H1 (cell line): ENCODE results near the gene CLEC14A. TPM values are rescaled to one million over a fixed set of nuclear protein-coding genes. Genes with fewer than 3 reads are reported as not detected.
A peak's percentile ranks its signal among the peaks of the same experiment; 100 is the strongest.

ENCODE experiments used
- CTCF ChIA-PET: fragments of 300-600 bp; sonication (Branson Sonifier 250); formaldehyde crosslinking; loops from one replicate; lab custom pipeline; 2021; ENCODE audit not compliant: partially characterized antibody; lab: Charles Lee
- POLR2A ChIA-PET: fragments of 300-600 bp; sonication (Branson Sonifier 250); formaldehyde crosslinking; loops from one replicate; lab custom pipeline; 2021; ENCODE audit warnings: inconsistent platforms; ENCODE audit not compliant: partially characterized antibody; lab: Charles Lee
- DNase-seq, 2 experiments: peaks; one replicate each; pipeline versions ENCODE4 v3.0.0 to v3.0.0-alpha.2; 2010 to 2022; ENCODE audit warnings: low spot score in 2 of 2, low read depth in 1 of 2, mixed read lengths in 1 of 2
- FAIRE-seq: peaks from 2 replicates; lab custom pipeline; 2011; peaks lifted over from hg19 to GRCh38; lab: Jason Lieb, UNC
- H2AFZ ChIP-seq: 2 replicates; pipeline ENCODE4 v1.8.1; 2012; ENCODE audit warnings: low read length, inconsistent platforms
- H2AK5ac ChIP-seq: 2 replicates; pipeline ENCODE4 v1.6.1; 2013; ENCODE audit warnings: low read depth, low read length
- H2BK120ac ChIP-seq: replicated peaks from 2 replicates; pipeline ENCODE3; 2013; ENCODE audit warnings: low read depth, low read length, inconsistent platforms
- H2BK12ac ChIP-seq: 2 replicates; pipeline ENCODE4 v1.6.1; 2013; ENCODE audit warnings: low read depth, low read length
- H2BK15ac ChIP-seq: 2 replicates; pipeline ENCODE4 v1.6.1; 2013; ENCODE audit warnings: low read length
- H2BK20ac ChIP-seq: 2 replicates; pipeline ENCODE4 v1.6.1; 2013; ENCODE audit warnings: low read length
- H2BK5ac ChIP-seq: 2 replicates; pipeline ENCODE4 v1.6.1; 2013; ENCODE audit warnings: low read depth, low read length
- H3K14ac ChIP-seq: 2 replicates; pipeline ENCODE4 v1.6.1; 2013; ENCODE audit warnings: inconsistent platforms; ENCODE audit not compliant: insufficient read length
- H3K18ac ChIP-seq: 2 replicates; pipeline ENCODE4 v1.6.1; 2013; ENCODE audit warnings: low read length; ENCODE audit errors: extremely low read depth
- H3K23ac ChIP-seq: 2 replicates; pipeline ENCODE4 v1.6.1; 2013; ENCODE audit warnings: inconsistent platforms; ENCODE audit not compliant: insufficient read length
- H3K23me2 ChIP-seq: 2 replicates; pipeline ENCODE4 v1.6.1; 2013; ENCODE audit warnings: low read depth, low read length
- H3K27ac ChIP-seq: 2 replicates; pipeline ENCODE4 v1.6.1; 2011; ENCODE audit warnings: low read depth, low read length, inconsistent platforms
- H3K27me3 ChIP-seq, 4 experiments: replicated peaks in 1 of 4; 1 replicate in 1 of 4; 2 replicates in 3 of 4; pipeline versions ENCODE4 v1.6.1 to v1.8.1; 2011 to 2013; ENCODE audit warnings: low read length in 3 of 4, mild to moderate bottlenecking in 3 of 4, inconsistent platforms in 2 of 4, mixed read lengths in 2 of 4, moderate library complexity in 1 of 4; ENCODE audit not compliant: control insufficient read depth in 3 of 4, insufficient read depth in 3 of 4; ENCODE audit errors: extremely low read depth in 1 of 4
- H3K36me3 ChIP-seq, 4 experiments: 2 replicates each; pipeline versions ENCODE4 v1.6.1 to v1.8.1; 2011 to 2013; ENCODE audit warnings: mild to moderate bottlenecking in 4 of 4, low read length in 3 of 4, moderate library complexity in 2 of 4, control low read depth in 1 of 4, inconsistent platforms in 1 of 4; ENCODE audit not compliant: insufficient read depth in 4 of 4, control insufficient read depth in 2 of 4
- H3K4ac ChIP-seq: replicated peaks from 2 replicates; pipeline ENCODE3; 2013; ENCODE audit warnings: low read length, low read depth, mixed read lengths, inconsistent platforms; ENCODE audit not compliant: insufficient read length
- H3K4me1 ChIP-seq, 4 experiments: replicated peaks in 1 of 4; 1 replicate in 1 of 4; 2 replicates in 3 of 4; pipeline versions ENCODE4 v1.6.1 to v1.8.1; 2011 to 2013; ENCODE audit warnings: low read length in 3 of 4, inconsistent platforms in 2 of 4, mixed read lengths in 1 of 4; ENCODE audit not compliant: insufficient read depth in 4 of 4, control insufficient read depth in 3 of 4
- H3K4me2 ChIP-seq, 2 experiments: 2 replicates each; pipeline versions ENCODE4 v1.6.1 to v1.8.1; 2011 to 2013; ENCODE audit warnings: low read depth in 2 of 2, low read length in 2 of 2, control low read depth in 1 of 2, inconsistent platforms in 1 of 2, mild to moderate bottlenecking in 1 of 2; ENCODE audit not compliant: insufficient read depth in 1 of 2
- H3K4me3 ChIP-seq, 4 experiments: fragments of 200-600, 300-600 bp in 1 of 4; sonication (generic), shearing (Covaris generic), sonication (Bioruptor Twin) in 1 of 4; 2 replicates each; pipeline versions ENCODE4 v1.5.1 to v1.8.1; 2011 to 2016; ENCODE audit warnings: low read length in 4 of 4, low read depth in 3 of 4, control low read depth in 2 of 4, inconsistent platforms in 2 of 4, mild to moderate bottlenecking in 2 of 4, mixed read lengths in 1 of 4, moderate library complexity in 1 of 4; ENCODE audit not compliant: insufficient read depth in 2 of 4; ENCODE audit errors: extremely low read depth in 1 of 4
- H3K56ac ChIP-seq: replicated peaks from 2 replicates; pipeline ENCODE3; 2013; ENCODE audit warnings: low read depth, mild to moderate bottlenecking, mixed read lengths, low read length, inconsistent platforms; ENCODE audit not compliant: insufficient read length
- H3K79me1 ChIP-seq: 2 replicates; pipeline ENCODE4 v1.6.1; 2013; ENCODE audit warnings: low read depth, low read length, control low read depth
- H3K79me2 ChIP-seq, 2 experiments: 2 replicates each; pipeline versions ENCODE4 v1.6.1 to v1.8.1; 2012 to 2013; ENCODE audit warnings: low read length in 2 of 2, mild to moderate bottlenecking in 2 of 2, inconsistent platforms in 1 of 2; ENCODE audit not compliant: insufficient read depth in 2 of 2, control insufficient read depth in 1 of 2
- H3K9ac ChIP-seq, 4 experiments: replicated peaks in 1 of 4; 1 replicate in 1 of 4; 2 replicates in 3 of 4; pipeline versions ENCODE4 v1.6.1 to v1.8.1; 2011 to 2013; ENCODE audit warnings: low read depth in 3 of 4, low read length in 3 of 4, control low read depth in 2 of 4, mild to moderate bottlenecking in 2 of 4, moderate library complexity in 2 of 4, inconsistent platforms in 1 of 4; ENCODE audit errors: extremely low read depth in 1 of 4
- H3K9me3 ChIP-seq, 2 experiments: 2 replicates each; pipeline versions ENCODE4 v1.6.1 to v1.8.1; 2012 to 2013; ENCODE audit warnings: mild to moderate bottlenecking in 2 of 2, moderate library complexity in 2 of 2, control low read depth in 1 of 2, inconsistent platforms in 1 of 2, low read depth in 1 of 2, low read length in 1 of 2, mixed read lengths in 1 of 2; ENCODE audit not compliant: insufficient read depth in 2 of 2
- H4K20me1 ChIP-seq, 2 experiments: replicated peaks in 1 of 2; 2 replicates each; pipeline versions ENCODE3 to v1.8.1; 2011 to 2013; ENCODE audit warnings: inconsistent platforms in 2 of 2, low read length in 2 of 2, mild to moderate bottlenecking in 1 of 2; ENCODE audit not compliant: insufficient read depth in 2 of 2, control insufficient read depth in 1 of 2
- H4K5ac ChIP-seq: 2 replicates; pipeline ENCODE4 v1.6.1; 2013; ENCODE audit warnings: low read length, low read depth, mixed read lengths, inconsistent platforms; ENCODE audit not compliant: insufficient read length
- H4K8ac ChIP-seq: 2 replicates; pipeline ENCODE4 v1.8.0; 2013; ENCODE audit warnings: mild to moderate bottlenecking, moderate library complexity, low read length, inconsistent platforms; ENCODE audit not compliant: insufficient read depth; ENCODE audit errors: extremely low read depth
- H4K91ac ChIP-seq: replicated peaks from 2 replicates; pipeline ENCODE3; 2013; ENCODE audit warnings: low read length, mixed read lengths, inconsistent platforms; ENCODE audit not compliant: insufficient read length
- SUZ12 ChIP-seq: fragments of 200-600 bp; sonication (generic); IDR thresholded peaks from 2 replicates; pipeline ENCODE4 v1.6.1; 2012; ENCODE audit warnings: mild to moderate bottlenecking, inconsistent platforms, low read length, moderate library complexity, mixed read lengths
- TAF7 ChIP-seq: optimal IDR thresholded peaks from 2 replicates; pipeline ENCODE3; 2011; ENCODE audit warnings: low read depth, mild to moderate bottlenecking, inconsistent platforms, low read length, moderate library complexity, borderline replicate concordance
- WGBS, 2 experiments: shearing (Covaris generic) in 1 of 2; methylation state at CpG; one replicate each; pipeline versions ENCODE4 v1.1.6 to v1.1.7; 2013 to 2015; ENCODE audit warnings: low lambda C conversion rate in 2 of 2, mixed read lengths in 2 of 2, inconsistent platforms in 1 of 2, low coverage in 1 of 2, missing lambda C conversion rate in 1 of 2; ENCODE audit not compliant: insufficient replicate concordance in 2 of 2, insufficient coverage in 1 of 2, insufficient read length in 1 of 2; ENCODE audit errors: extremely low coverage in 1 of 2, missing lambda C conversion rate in 1 of 2; 5-methylcytosine and 5-hydroxymethylcytosine counted together
- polyA plus RNA-seq, 7 experiments: library from polyadenylated mRNA; depleted of rRNA in 3 of 7; stranded (reverse) in 5 of 7; unstranded in 2 of 7; fragments of >200 nt in 5 of 7; fragments of 200-250 nt in 2 of 7; gene quantifications; 1 replicate in 5 of 7; 2 replicates in 1 of 7; 4 replicates in 1 of 7; pipeline versions ENCODE4 v1.2.1 to v1.2.3, GENCODE V29; 2011 to 2013; ENCODE audit warnings: missing spikeins in 2 of 7, mixed read lengths in 2 of 7
- total RNA-seq: library from RNA; stranded (reverse); fragmentation: NEBNext Ultra II Directional; extraction: Animal tissue kit (Norgen Biotek cat#: 25700); gene quantifications from 2 replicates; pipeline ENCODE4 v1.2.1, GENCODE V29; 2021

The CLEC14A gene
- total and polyA plus RNA-seq, 2 of the 8 experiments (the other 6 are each of a cell fraction or from before 2014, with no cell fraction given): 0.09 to 0.13 TPM

DNA sequence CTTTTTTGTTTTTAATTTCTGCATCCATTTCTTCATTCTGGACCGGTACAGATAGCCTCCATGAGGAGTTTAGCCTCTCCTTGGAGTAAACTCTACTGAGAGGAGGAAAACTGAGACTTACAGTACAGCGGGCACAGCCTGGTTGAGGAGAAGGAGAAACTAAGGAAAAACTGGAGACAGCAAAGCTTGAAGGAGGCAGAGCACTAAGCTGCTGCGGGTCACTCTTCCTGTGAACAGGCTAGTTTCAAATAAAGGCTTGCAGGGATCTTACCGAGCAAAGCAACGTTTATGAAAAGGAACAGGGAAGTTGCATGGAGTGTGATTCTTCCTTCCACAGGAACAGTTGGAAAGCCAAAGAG, 48.5 kb downstream of the CLEC14A start:
- Histone ChIP-seq H3K56ac (no peak overlapping the region), H3K4me1 (peaks cover 3 to 20% (median 12%) of the 10 kb centered on the region in 4 experiments), H3K79me1 (no peaks in the 10 kb centered on the region), H3K4me2 (peak overlapping the region; percentile 80 to 85; a peak in 3 of 4 replicates), H4K8ac (no peak overlapping the region), H3K9ac (no peak overlapping the region), H2BK12ac (no peak overlapping the region), H4K20me1 (peaks cover 8 to 12% of the 10 kb centered on the region in 2 experiments), H2BK5ac (no peak overlapping the region), H3K23me2 (peaks cover 12% of the 10 kb centered on the region), H4K5ac (no peak overlapping the region), H4K91ac (no peak overlapping the region), H3K27ac (no peak overlapping the region), H3K23ac (no peak overlapping the region), H2BK15ac (no peak overlapping the region), H3K9me3 (peaks cover 4 to 10% of the 10 kb centered on the region in 2 experiments; a peak in 2 of 4 replicates), H3K18ac (no peak overlapping the region), H3K4ac (no peak overlapping the region), H2AFZ (no peak overlapping the region), H3K36me3 (peaks cover 0 to 5% (median 0%) of the 10 kb centered on the region in 4 experiments; a peak in 1 of 8 replicates), H2BK20ac (no peak overlapping the region), H3K14ac (no peak overlapping the region), H2BK120ac (no peak overlapping the region), H2AK5ac (no peak overlapping the region), H3K27me3 (peaks cover 55 to 68% (median 65%) of the 10 kb centered on the region in 4 experiments), H3K79me2 (no peaks in the 10 kb centered on the region), H3K4me3 (peak overlapping the region in 1 of 4 experiments; percentile 59; a peak in 1 of 8 replicates)
- TF ChIP-seq TAF7 (peak; percentile 60), SUZ12 (no peak)
- ChIA-PET CTCF (interaction anchor here (0.6 to 2.4 kb wide), 7 partner anchors 10 to 398 kb away, joined by 3 to 7 read pairs (median 3); no protein-coding TSS in a partner anchor), POLR2A (interaction anchor here (0.7 to 8.9 kb wide), 23 partner anchors 9 to 392 kb away, joined by 3 to 70 read pairs (median 4); partner anchors contain the start of gene CLEC14A)
- FAIRE-seq: no peak
- no peak for DNase-seq
- 21% methylated on average over 5 of the region's 5 CpGs; no CpG with 5 or more reads in 1 of the 2 experiments for WGBS, 2 experiments
